ENCODE data around the gene KCND2.

Gene KCND2

GRCh38 chr7:120502132-120502531 lies 229.2 kb downstream of the KCND2 start:
- FAIRE-seq: no peak
- no peak for DNase-seq (ENCODE audit: insufficient read length, low spot score)
- TF ChIP-seq, protein P1, sequence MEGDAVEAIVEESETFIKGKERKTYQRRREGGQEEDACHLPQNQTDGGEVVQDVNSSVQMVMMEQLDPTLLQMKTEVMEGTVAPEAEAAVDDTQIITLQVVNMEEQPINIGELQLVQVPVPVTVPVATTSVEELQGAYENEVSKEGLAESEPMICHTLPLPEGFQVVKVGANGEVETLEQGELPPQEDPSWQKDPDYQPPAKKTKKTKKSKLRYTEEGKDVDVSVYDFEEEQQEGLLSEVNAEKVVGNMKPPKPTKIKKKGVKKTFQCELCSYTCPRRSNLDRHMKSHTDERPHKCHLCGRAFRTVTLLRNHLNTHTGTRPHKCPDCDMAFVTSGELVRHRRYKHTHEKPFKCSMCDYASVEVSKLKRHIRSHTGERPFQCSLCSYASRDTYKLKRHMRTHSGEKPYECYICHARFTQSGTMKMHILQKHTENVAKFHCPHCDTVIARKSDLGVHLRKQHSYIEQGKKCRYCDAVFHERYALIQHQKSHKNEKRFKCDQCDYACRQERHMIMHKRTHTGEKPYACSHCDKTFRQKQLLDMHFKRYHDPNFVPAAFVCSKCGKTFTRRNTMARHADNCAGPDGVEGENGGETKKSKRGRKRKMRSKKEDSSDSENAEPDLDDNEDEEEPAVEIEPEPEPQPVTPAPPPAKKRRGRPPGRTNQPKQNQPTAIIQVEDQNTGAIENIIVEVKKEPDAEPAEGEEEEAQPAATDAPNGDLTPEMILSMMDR (IDR thresholded peaks at IDR 0.05; ENCODE audit: insufficient read depth, missing control alignments): no peak

DNA sequence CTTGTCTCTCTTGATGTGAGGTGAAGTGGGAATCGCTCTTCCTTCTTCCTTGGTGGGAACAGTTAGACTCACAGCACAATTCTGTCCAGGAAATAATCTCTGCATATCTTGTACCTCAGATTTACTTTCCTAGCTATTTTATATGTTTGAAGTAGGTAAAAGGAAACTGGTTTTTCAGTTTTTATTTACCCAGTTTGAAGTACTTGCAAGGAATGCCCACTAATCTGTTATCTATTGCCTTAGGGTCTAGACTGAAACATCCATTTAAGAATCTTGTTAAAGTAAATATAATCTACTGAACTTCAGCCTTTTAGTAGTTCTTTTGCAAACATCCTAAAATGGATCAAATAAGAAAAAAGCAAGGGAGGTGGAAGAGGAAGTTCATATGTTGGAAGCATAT lies 229.8 kb downstream of the KCND2 start:
- TF ChIP-seq, protein P1 (IDR thresholded peaks at IDR 0.05; ENCODE audit: insufficient read depth, missing control alignments): no peak
- DNase-seq (ENCODE audit: insufficient read length, low spot score) (no peak), FAIRE-seq (no peak)

- TF ChIP-seq, protein P1 (IDR thresholded peaks at IDR 0.05; ENCODE audit: insufficient read depth, missing control alignments): no peak
- FAIRE-seq: no peak
- DNase-seq (ENCODE audit: insufficient read length, low spot score): no peak
Observed at GRCh38 chr7:120504386-120504785, 231.4 kb downstream of the KCND2 start.

GRCh38 chr7:120505770-120506169 lies 232.8 kb downstream of the KCND2 start:
- FAIRE-seq: no peak
- no peak for DNase-seq (ENCODE audit: insufficient read length, low spot score)
- TF ChIP-seq, protein P1 (IDR thresholded peaks at IDR 0.05; ENCODE audit: insufficient read depth, missing control alignments): no peak

GRCh38 chr7:120512701-120513100 lies 239.7 kb downstream of the KCND2 start:
- TF ChIP-seq, protein P1 (IDR thresholded peaks at IDR 0.05; ENCODE audit: insufficient read depth, missing control alignments): no peak
- FAIRE-seq (no peak), DNase-seq (ENCODE audit: insufficient read length, low spot score) (no peak)

DNA sequence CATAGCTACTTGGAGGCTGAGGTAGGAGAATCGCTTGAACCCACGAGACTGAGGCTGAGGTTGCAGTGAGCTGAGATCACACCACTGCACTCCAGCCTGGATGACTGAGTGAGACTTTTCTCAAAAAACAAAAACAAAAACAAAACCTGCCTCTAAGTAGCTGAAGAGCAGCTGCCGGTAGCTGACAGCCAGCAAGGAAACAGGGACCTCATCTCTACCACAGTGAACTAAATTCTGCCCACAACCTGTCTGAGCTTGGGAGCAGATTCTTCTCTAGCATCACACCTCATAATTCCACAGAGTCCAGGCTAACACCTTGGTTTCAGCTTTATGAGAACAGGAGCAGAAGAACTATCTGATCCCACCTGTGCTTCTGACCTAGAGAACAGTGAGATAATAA lies 246.2 kb downstream of the KCND2 start:
- FAIRE-seq (no peak), DNase-seq (ENCODE audit: insufficient read length, low spot score) (no peak)
- TF ChIP-seq, protein P1 (IDR thresholded peaks at IDR 0.05; ENCODE audit: insufficient read depth, missing control alignments): no peak

- FAIRE-seq (no peak), DNase-seq (ENCODE audit: insufficient read length, low spot score) (no peak)
- TF ChIP-seq, protein P1 (IDR thresholded peaks at IDR 0.05; ENCODE audit: insufficient read depth, missing control alignments): no peak
Observed at GRCh38 chr7:120521761-120522737, 249.1 kb downstream of the KCND2 start.
